K562 (cell line): Measurements from ENCODE around the gene SIDT2. TPM values are rescaled to one million over a fixed set of nuclear protein-coding genes. Genes with fewer than 3 reads are reported as not detected.
A peak's percentile ranks its signal among the peaks of the same experiment; 100 is the strongest.

Experiments
- ATAC-seq: fragments of 200-7000 bp; cut with Tn5 transposase; 3 replicates; pipeline ENCODE4 v1.9.1; 2020; ENCODE audit warnings: moderate library complexity
- BruUV-seq: library from RNA; stranded (reverse); fragments of 400-500 nt; replicated peaks from 2 replicates; lab custom pipeline; 2021; lab: Mats Ljungman, UMichigan
- CTCF ChIA-PET: fragments of 300-600 bp; formaldehyde crosslinking; extraction: SDS; loops from one replicate; lab custom pipeline; 2021; ENCODE audit warnings: low intra/inter-chr PET ratio; lab: Yijun Ruan, JAX
- POLR2A ChIA-PET: fragments of 300-600, 350-650 bp; sonication (Branson Sonifier 250); formaldehyde crosslinking; extraction: SDS; loops from one replicate; lab custom pipeline; 2021; ENCODE audit warnings: antibody characterized with exemption, inconsistent platforms; lab: Yijun Ruan, JAX
- DNase-seq, 4 experiments: peaks; one replicate each; pipeline versions ENCODE4 v3.0.0 to v3.0.0-alpha.2; 2011 to 2018; ENCODE audit warnings: low spot score in 3 of 4, mixed read lengths in 3 of 4; ENCODE audit errors: extremely low read depth in 1 of 4
- FAIRE-seq: peaks from 2 replicates; lab custom pipeline; 2011; peaks lifted over from hg19 to GRCh38; lab: Jason Lieb, UNC
- H2AFZ ChIP-seq: 2 replicates; pipeline ENCODE4 v1.6.0; 2011; ENCODE audit warnings: low read depth, low read length, control low read depth, inconsistent platforms
- H3K27ac ChIP-seq: fragments of 200-600 bp; 3 replicates; pipeline ENCODE4 v1.8.0; 2011; ENCODE audit warnings: low read depth, mild to moderate bottlenecking, control low read depth, inconsistent platforms, low read length, moderate library complexity, mixed read lengths; ENCODE audit errors: extremely low read depth
- H3K27me3 ChIP-seq, 2 experiments: fragments of 300-600 bp in 1 of 2; 2 replicates in 1 of 2; 3 replicates in 1 of 2; pipeline versions ENCODE4 v1.6.0 to v1.8.0; 2011; ENCODE audit warnings: inconsistent platforms in 2 of 2, low read length in 2 of 2, mild to moderate bottlenecking in 1 of 2, mixed read lengths in 1 of 2, moderate library complexity in 1 of 2; ENCODE audit not compliant: control insufficient read depth in 2 of 2, insufficient read depth in 2 of 2
- H3K36me3 ChIP-seq: fragments of 300-600 bp; 3 replicates; pipeline ENCODE4 v1.8.0; 2011; ENCODE audit warnings: mild to moderate bottlenecking, low read length, inconsistent platforms; ENCODE audit not compliant: control insufficient read depth, insufficient read depth
- H3K4me1 ChIP-seq, 2 experiments: fragments of 200-600 bp in 1 of 2; replicated peaks in 1 of 2; 2 replicates in 1 of 2; 3 replicates in 1 of 2; pipeline versions ENCODE4 v1.5.1 to v1.8.0; 2011; ENCODE audit warnings: inconsistent platforms in 2 of 2, low read length in 2 of 2, mild to moderate bottlenecking in 1 of 2, mixed read lengths in 1 of 2, moderate library complexity in 1 of 2; ENCODE audit not compliant: control insufficient read depth in 2 of 2, insufficient read depth in 2 of 2
- H3K4me2 ChIP-seq: 2 replicates; pipeline ENCODE4 v1.6.1; 2011; ENCODE audit warnings: low read length, control low read depth, inconsistent platforms, mixed read lengths; ENCODE audit not compliant: insufficient read depth
- H3K4me3 ChIP-seq: fragments of 200-600 bp; sonication (generic), shearing (Covaris generic); 2 replicates; pipeline ENCODE4 v1.5.1; 2016; ENCODE audit warnings: control low read depth, inconsistent platforms
- H3K79me2 ChIP-seq: fragments of 200-600 bp; 3 replicates; pipeline ENCODE4 v1.8.0; 2011; ENCODE audit warnings: low read length, inconsistent platforms; ENCODE audit not compliant: control insufficient read depth, insufficient read depth
- H3K9ac ChIP-seq, 2 experiments: 2 replicates each; pipeline versions ENCODE4 v1.6.0 to v1.6.1; 2011; ENCODE audit warnings: low read depth in 2 of 2, low read length in 2 of 2, control low read depth in 1 of 2, inconsistent platforms in 1 of 2, mild to moderate bottlenecking in 1 of 2, mixed read lengths in 1 of 2; ENCODE audit not compliant: insufficient read depth in 1 of 2
- H3K9me1 ChIP-seq: one replicate; pipeline ENCODE4 v1.6.0; 2011; ENCODE audit warnings: inconsistent platforms, mild to moderate bottlenecking, low read length, moderate library complexity; ENCODE audit not compliant: control insufficient read depth, insufficient read depth
- H3K9me3 ChIP-seq: replicated peaks from 2 replicates; pipeline ENCODE4 v1.5.1; 2011; ENCODE audit warnings: low read depth, low read length, inconsistent platforms; ENCODE audit not compliant: control insufficient read depth, insufficient read depth
- H4K20me1 ChIP-seq: replicated peaks from 2 replicates; pipeline ENCODE4 v1.6.1; 2011; ENCODE audit warnings: low read length, inconsistent platforms, mixed read lengths; ENCODE audit not compliant: control insufficient read depth, insufficient read depth
- ARNT ChIP-seq, 2 experiments: fragments of 450-650 bp; IDR thresholded peaks; 2 replicates each; pipeline ENCODE4 v1.6.1; 2016; ENCODE audit warnings: mild to moderate bottlenecking in 1 of 2
- BHLHE40 ChIP-seq: IDR thresholded peaks from 2 replicates; pipeline ENCODE4 v1.6.1; 2011; ENCODE audit warnings: low read length, improper control_type of control experiment
- CXXC5 ChIP-seq: fragments of 250-450 bp; sonication (Bioruptor Pico); IDR thresholded peaks from 2 replicates; pipeline ENCODE4 v1.8.0; 2022; ENCODE audit warnings: inconsistent platforms, mild to moderate bottlenecking, moderate library complexity
- DIDO1 ChIP-seq: fragments of 450-650 bp; IDR thresholded peaks from 2 replicates; pipeline ENCODE4 v1.6.1; 2016; ENCODE audit warnings: low read depth, missing biosample characterization, missing genetic modification characterization
- EGR1 ChIP-seq: fragments of 450-650 bp; conservative IDR thresholded peaks from 2 replicates; pipeline ENCODE4 v1.6.1; 2017; ENCODE audit warnings: mild to moderate bottlenecking
- EP400 ChIP-seq: fragments of 450-650 bp; IDR thresholded peaks from 2 replicates; pipeline ENCODE4 v1.6.1; 2017; ENCODE audit warnings: antibody characterized with exemption, mild to moderate bottlenecking, moderate library complexity
- GABPB1 ChIP-seq: sonication (generic); formaldehyde crosslinking; IDR thresholded peaks from 2 replicates; pipeline ENCODE4 v1.8.0; 2022; ENCODE audit warnings: mild to moderate bottlenecking, missing genetic modification reagents
- KLF1 ChIP-seq: fragments of 450-650 bp; IDR thresholded peaks from 2 replicates; pipeline ENCODE4 v1.6.1; 2016; ENCODE audit warnings: missing genetic modification characterization, missing compliant biosample characterization
- MBD2 ChIP-seq: sonication (generic); IDR thresholded peaks from 2 replicates; pipeline ENCODE4 v1.6.1; 2016; ENCODE audit warnings: low read depth, borderline replicate concordance
- NFIC ChIP-seq: fragments of 450-650 bp; IDR thresholded peaks from 2 replicates; pipeline ENCODE4 v1.6.1; 2017; ENCODE audit warnings: mild to moderate bottlenecking, inconsistent platforms
- POLR2AphosphoS5 ChIP-seq: IDR thresholded peaks from 2 replicates; pipeline ENCODE4 v1.6.1; 2011; ENCODE audit warnings: mild to moderate bottlenecking, low read depth, low read length, moderate library complexity; ENCODE audit not compliant: control insufficient read depth, insufficient read depth
- RBBP5 ChIP-seq: fragments of 200-600 bp; sonication (generic); IDR thresholded peaks from 2 replicates; pipeline ENCODE4 v1.6.1; 2012; ENCODE audit warnings: borderline replicate concordance, mild to moderate bottlenecking, low read length, control low read depth, inconsistent platforms; ENCODE audit not compliant: insufficient read depth, poor library complexity, severe bottlenecking
- SPI1 ChIP-seq: IDR thresholded peaks from 2 replicates; pipeline ENCODE4 v1.6.1; 2011; ENCODE audit warnings: low read depth, low read length, control low read depth, borderline replicate concordance
- TRIM28 ChIP-seq: fragments of 450-650 bp; IDR thresholded peaks from 2 replicates; pipeline ENCODE4 v1.6.1; 2017
- ZFX ChIP-seq: sonication (generic); formaldehyde crosslinking; IDR thresholded peaks from 2 replicates; pipeline ENCODE4 v1.8.0; 2022; ENCODE audit warnings: mild to moderate bottlenecking, missing genetic modification reagents, moderate library complexity
- ZNF263 ChIP-seq: sonication (generic); formaldehyde crosslinking; IDR thresholded peaks from 2 replicates; pipeline ENCODE4 v1.8.0; 2022; ENCODE audit warnings: mild to moderate bottlenecking, missing genetic modification reagents, borderline replicate concordance
- ZNF717 ChIP-seq: fragments of 250-450 bp; sonication (Bioruptor Pico); IDR thresholded peaks from 2 replicates; pipeline ENCODE4 v1.5.0; 2021
- WGBS: fragments of 100-300 bp; shearing (Covaris generic); methylation state at CpG from one replicate; pipeline ENCODE4 v1.1.6; 2016; ENCODE audit warnings: low coverage, mixed read lengths; ENCODE audit not compliant: insufficient coverage; ENCODE audit errors: missing lambda C conversion rate; 5-methylcytosine and 5-hydroxymethylcytosine counted together
- in situ Hi-C: fragments of 300-500 bp; cut with MboI; formaldehyde crosslinking; loops from 4 replicates; pipeline ENCODE4 v1.15.0; 2018; ENCODE audit warnings: inconsistent platforms, mixed read lengths
- intact Hi-C: fragments of 100-400 bp; cut with micrococcal nuclease; formaldehyde crosslinking; loops from 2 replicates; pipeline ENCODE4 v1.14.2; 2022
- polyA plus RNA-seq, 8 experiments: library from polyadenylated mRNA; depleted of rRNA in 4 of 8; stranded (reverse) in 5 of 8; unstranded in 3 of 8; fragments of >200 nt; fragmentation: Nextera tagmentation in 2 of 8; fragmentation: Illumina TruSeq in 1 of 8; extraction: Ambion mirVana in 2 of 8; extraction: Trizol in 1 of 8; gene quantifications; 2 replicates each; pipeline versions ENCODE4 v1.2.1 to v1.2.3, GENCODE V29; 2011 to 2014; ENCODE audit warnings: inconsistent platforms in 1 of 8, missing spikeins in 1 of 8
- total RNA-seq, 7 experiments: library from RNA; depleted of rRNA in 6 of 7; stranded (reverse); fragments of >200 nt in 6 of 7; fragmentation: Illumina TruSeq in 2 of 7; extraction: Trizol in 2 of 7; gene quantifications; 2 replicates each; pipeline versions ENCODE4 v1.2.1 to v1.2.3, GENCODE V29; 2011 to 2021; ENCODE audit warnings: low replicate concordance in 1 of 7
- TF ChIP-seq, protein P1 (sequence below), 2 experiments: IDR thresholded peaks; 2 replicates each; pipeline ENCODE4 v1.6.1; 2011; ENCODE audit warnings: borderline replicate concordance in 1 of 2, control low read depth in 1 of 2, low read depth in 1 of 2, low read length in 1 of 2, mild to moderate bottlenecking in 1 of 2, mixed read lengths in 1 of 2, moderate library complexity in 1 of 2; ENCODE audit not compliant: insufficient read depth in 1 of 2, insufficient read length in 1 of 2, poor library complexity in 1 of 2, severe bottlenecking in 1 of 2; ENCODE audit errors: extremely low read depth in 1 of 2
- TF ChIP-seq, protein P2 (sequence below): fragments of 250-450 bp; sonication (Bioruptor Pico); IDR thresholded peaks from 2 replicates; pipeline ENCODE4 v1.5.0; 2021; ENCODE audit warnings: mild to moderate bottlenecking, borderline replicate concordance

Gene SIDT2
- total and polyA plus RNA-seq, 9 of the 15 experiments (the other 6 are each of a cell fraction or from before 2014, with no cell fraction given) = 2.4 to 20.2 (median 6.5) TPM

DNA sequence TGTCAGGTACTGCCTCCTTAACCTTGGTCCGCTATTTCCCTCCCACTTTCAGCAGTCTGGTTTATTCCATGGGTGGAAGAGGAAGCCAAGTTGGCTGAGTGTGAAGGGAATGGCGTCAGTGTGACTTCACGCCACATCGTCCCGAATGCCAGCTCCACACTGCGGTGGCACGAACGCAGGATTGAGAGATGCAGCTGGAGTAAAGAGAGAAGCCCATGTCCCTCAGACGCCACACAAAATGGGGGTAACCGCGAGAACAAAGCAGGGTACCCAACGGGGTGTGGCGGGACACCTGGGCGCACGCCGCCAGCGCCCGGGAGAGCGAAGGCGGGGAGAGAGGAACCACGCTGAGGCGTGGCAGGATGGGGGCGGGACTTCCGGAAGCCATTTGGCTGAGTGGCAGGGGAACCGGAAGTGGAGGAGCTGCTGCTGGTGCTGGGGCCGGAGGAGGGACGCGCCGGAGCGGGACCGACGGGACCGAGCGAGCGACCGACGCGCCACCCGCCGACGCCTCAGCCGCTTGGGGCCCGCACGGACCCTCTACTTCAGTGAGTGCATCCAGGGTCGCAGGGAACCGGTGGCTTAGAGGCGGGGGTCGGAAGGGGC, 34.6 kb upstream of the SIDT2 start, which contains the start of gene PAFAH1B2:
PAFAH1B2 (plus strand) TSS at position 417 of the 606 bp plus-strand sequence. CDS start 8,161 bp downstream, outside the sequence.
- Histone ChIP-seq H3K27ac (peak within 1 kb of the TSS; percentile 88), H3K4me3 (peak within 1 kb of the TSS; percentile 89), H3K9ac (peak within 1 kb of the TSS; percentile 90 to 92), H3K9me3 (no peaks in the 10 kb centered on the region), H3K27me3 (no peaks in the 10 kb centered on the region), H2AFZ (peak within 1 kb of the TSS; percentile 99), H3K4me1 (peaks cover 12 to 18% of the 10 kb centered on the region in 2 experiments; a peak in 4 of 5 replicates), H3K79me2 (peaks cover 54% of the 10 kb centered on the region), H3K9me1 (no peaks in the 10 kb centered on the region), H4K20me1 (peaks cover 6% of the 10 kb centered on the region), H3K4me2 (peak within 1 kb of the TSS; percentile 100), H3K36me3 (peaks cover 32% of the 10 kb centered on the region)
- WGBS = under 1% methylated on average over 37 of the region's 48 CpGs
- peak; percentile 97 to 99 (median 97) for DNase-seq
- FAIRE-seq = peak; percentile 82
- intact Hi-C loops = loop anchor here (2.0 kb wide), 1 partner anchor 35 kb away; the partner anchor contains the start of gene SIDT2
- POLR2A ChIA-PET = interaction anchor here (0.6 to 2.7 kb wide), 16 partner anchors 13 to 401 kb away, joined by 3 to 18 read pairs (median 4); partner anchors contain the start of genes CEP164 and SIDT2
- in situ Hi-C loops = no loop called here
- CTCF ChIA-PET = no interaction called here
- ATAC-seq = peak; percentile 95
- TSS peak; percentile 98 for BruUV-seq
- peak; percentile 97 for TF ChIP-seq EP400
- TF ChIP-seq KLF1 = peak; percentile 89
- peak; percentile 33; the same call in 1 of the 2 replicates for TF ChIP-seq BHLHE40
- no peak for TF ChIP-seq ARNT (IDR thresholded peaks at IDR 0.05)
- peak; percentile 93 for TF ChIP-seq CXXC5 (CRISPR knock-in tag)
- TF ChIP-seq SPI1 = peak; percentile 84; the same call in 1 of the 2 replicates
- peak; percentile 99 for TF ChIP-seq GABPB1 (CRISPR knock-in tag)
- TF ChIP-seq MBD2 = 0 out of 2 replicates have a peak, but pooled peaks have one; percentile 54
- TF ChIP-seq POLR2AphosphoS5 = peak; percentile 84
- TF ChIP-seq EGR1 = peak; percentile 69
- TF ChIP-seq ZFX = no peak
- peak; percentile 66; the same call in 1 of the 2 replicates for TF ChIP-seq ZNF263 (CRISPR knock-in tag)
- TF ChIP-seq, protein P1, sequence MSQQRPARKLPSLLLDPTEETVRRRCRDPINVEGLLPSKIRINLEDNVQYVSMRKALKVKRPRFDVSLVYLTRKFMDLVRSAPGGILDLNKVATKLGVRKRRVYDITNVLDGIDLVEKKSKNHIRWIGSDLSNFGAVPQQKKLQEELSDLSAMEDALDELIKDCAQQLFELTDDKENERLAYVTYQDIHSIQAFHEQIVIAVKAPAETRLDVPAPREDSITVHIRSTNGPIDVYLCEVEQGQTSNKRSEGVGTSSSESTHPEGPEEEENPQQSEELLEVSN (IDR thresholded peaks at IDR 0.05; ENCODE audit: borderline replicate concordance in 1 of 2, extremely low read depth in 1 of 2, insufficient read depth in 1 of 2, insufficient read length in 1 of 2, low read depth in 1 of 2, low read length in 1 of 2, poor library complexity in 1 of 2, severe bottlenecking in 1 of 2) = peak; percentile 84 to 93
- TF ChIP-seq TRIM28 = no peak
- peak; percentile 87 for TF ChIP-seq RBBP5
- no peak for TF ChIP-seq ZNF717 (CRISPR knock-in tag)
- no peak for TF ChIP-seq DIDO1 (tag)
- TF ChIP-seq, protein P2, sequence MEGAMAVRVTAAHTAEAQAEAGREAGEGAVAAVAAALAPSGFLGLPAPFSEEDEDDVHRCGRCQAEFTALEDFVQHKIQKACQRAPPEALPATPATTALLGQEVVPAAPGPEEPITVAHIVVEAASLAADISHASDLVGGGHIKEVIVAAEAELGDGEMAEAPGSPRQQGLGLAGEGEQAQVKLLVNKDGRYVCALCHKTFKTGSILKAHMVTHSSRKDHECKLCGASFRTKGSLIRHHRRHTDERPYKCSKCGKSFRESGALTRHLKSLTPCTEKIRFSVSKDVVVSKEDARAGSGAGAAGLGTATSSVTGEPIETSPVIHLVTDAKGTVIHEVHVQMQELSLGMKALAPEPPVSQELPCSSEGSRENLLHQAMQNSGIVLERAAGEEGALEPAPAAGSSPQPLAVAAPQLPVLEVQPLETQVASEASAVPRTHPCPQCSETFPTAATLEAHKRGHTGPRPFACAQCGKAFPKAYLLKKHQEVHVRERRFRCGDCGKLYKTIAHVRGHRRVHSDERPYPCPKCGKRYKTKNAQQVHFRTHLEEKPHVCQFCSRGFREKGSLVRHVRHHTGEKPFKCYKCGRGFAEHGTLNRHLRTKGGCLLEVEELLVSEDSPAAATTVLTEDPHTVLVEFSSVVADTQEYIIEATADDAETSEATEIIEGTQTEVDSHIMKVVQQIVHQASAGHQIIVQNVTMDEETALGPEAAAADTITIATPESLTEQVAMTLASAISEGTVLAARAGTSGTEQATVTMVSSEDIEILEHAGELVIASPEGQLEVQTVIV = 0 out of 2 replicates have a peak, but pooled peaks have one; percentile 21
- peak; percentile 4 for TF ChIP-seq NFIC
